ENCODE data around the gene ASXL1.
"Not testable (repeated sequence)": the region's sequence is repeated elsewhere in the genome, so short reads cannot be mapped to it uniquely, and the experiment has no call there.

The ASXL1 gene

DNA sequence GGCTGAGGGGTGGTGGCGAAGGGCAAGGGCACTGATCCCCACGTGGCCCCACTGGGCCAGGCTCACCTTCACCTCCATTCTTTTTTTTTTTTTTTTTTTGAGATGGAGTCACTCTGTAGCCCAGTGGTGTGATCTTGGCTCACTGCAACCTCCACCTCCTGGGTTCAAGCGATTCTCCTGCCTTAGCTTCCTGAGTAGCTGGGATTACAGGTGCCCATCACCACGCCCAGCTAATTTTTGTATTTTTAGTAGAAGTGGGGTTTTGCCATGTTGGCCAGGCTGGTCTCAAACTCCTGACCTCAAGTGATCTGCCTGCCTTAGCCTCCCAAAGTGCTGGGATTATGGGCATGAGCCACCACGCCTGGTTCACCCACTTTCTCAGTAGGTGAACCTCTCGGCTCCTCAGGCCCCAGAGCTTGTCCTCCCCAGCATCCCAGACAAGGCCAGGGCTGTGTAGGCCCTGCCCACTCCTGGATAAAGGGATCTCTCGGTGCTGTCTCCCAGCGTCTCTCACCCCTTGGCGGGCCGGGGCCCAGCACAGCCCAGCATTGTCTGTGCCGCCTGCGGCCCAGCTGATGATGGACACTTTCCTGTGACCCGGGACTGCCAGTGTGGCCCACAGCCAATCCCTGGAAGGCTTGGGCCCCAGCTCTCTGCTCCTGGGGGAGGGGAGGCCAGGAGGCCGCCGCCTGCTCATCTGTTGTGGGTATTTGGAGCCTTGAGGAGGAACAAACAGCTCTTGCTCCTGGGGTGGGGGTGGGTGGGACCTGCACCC lies 108.0 kb downstream of the ASXL1 start:
- DNase-seq (ENCODE audit: low read depth) = not testable (repeated sequence)

DNA sequence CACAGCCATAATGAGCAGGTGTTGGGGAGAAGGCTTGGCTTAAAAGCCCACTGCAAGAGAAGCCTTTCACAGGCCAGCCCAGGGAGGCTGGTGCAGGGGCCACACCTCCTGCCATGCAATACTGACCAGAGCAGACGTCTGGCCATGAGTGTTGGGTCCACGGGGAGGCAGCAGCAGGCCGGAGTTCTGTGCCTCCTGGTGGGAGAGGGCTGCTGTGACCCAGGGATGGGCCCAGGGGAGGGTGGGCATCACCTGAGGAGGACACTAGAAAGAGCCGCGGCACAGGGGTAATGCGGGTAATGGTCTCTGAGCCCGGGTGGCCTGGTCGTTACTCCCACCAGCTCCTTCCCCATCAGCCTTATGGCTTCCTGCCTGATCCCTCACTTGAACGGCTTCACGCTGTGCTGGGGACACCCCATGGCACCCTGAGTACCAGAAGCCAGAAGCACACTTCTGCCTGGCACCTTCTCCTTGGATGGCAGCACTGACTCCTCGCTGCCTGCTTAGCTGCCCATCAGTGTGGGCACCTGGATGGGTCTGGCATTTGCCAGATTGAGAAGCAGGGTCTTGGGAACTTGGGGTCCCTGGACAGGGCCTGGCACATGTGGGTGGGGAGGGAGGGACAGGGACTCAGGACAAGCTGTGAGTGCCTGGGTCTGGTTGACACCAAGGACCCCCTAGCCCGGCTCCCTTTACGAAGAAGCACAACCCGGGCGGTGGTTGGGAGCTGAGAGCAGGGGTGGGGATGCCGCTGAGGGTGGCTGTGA lies 108.8 kb downstream of the ASXL1 start:
- no peak for DNase-seq (ENCODE audit: low read depth)

DNA sequence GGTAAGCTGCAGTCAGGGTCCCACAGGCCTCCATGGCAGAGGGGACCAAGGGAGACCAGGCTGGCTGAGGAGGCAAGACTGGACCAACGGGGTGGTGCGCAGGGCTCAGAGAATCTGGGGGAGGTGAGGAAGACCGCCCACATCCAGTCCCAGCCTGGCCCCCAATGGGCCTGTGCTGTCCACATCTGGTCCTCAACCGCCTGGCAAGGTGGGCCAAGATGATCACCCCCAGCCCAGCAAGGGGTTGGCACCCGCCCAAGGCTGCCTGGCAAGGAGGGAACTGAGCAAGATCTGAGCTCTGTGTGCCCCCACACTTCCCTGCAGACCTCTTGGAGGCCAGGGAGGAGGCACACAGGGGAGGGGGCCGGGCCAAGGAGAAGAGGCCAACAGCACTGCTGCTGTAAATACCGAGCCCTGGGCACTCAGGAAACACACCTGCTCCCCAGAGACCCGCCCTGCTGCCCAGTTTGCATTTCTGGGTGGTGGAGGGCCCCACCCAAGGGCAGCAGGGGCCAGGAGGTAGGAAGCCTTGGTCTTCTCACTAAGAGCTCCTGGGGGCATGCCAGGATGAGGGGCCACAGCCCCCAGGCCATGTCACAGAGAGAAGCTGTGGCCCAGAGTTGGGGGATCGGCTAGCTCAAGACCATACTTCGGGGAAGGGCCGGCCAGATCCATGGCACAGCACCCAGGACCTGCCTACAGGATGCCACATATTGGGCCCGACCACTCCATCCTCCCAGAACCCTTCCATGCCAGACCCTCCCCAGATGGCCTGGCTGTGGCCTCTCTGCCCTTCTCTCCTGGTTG lies 109.6 kb downstream of the ASXL1 start:
- DNase-seq (ENCODE audit: low read depth) = no peak

DNA sequence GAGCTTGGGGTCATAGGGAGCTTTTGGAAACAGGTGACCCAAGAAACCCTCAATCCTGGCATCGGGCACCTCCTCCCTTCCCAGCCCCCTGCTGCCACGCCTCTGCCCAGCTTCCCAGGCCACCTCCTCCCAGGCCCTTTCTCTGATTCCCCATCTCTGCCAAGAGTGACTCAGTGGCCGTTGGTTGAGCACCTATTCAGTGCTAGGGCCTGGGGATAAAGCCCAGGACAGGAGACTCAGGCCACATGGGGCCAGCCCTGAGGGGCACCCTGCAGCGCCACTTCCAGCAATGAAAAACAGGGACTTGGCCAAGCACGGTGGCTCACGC lies 110.1 kb downstream of the ASXL1 start:
- no peak for DNase-seq (ENCODE audit: low read depth)

DNA sequence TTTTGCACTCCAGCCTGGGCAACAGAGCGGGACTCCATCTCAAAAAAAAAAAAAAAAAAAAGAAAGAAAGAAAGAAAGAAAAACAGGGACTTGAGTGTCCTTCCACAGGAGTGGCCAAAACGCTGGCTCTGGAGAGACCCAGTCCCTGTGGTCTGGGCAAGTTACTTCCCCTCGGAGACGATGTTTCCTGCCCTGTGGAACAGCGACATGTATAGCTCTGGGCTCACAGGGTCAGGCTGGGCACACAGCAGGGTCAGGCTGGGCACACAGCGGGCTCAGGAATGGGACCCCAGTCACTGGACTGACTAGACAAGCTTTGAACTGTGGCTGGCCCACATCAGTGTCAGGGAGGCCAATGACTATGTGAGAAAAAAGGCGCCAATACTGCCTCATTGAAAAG lies 110.7 kb downstream of the ASXL1 start:
- DNase-seq (ENCODE audit: low read depth) = no peak

DNA sequence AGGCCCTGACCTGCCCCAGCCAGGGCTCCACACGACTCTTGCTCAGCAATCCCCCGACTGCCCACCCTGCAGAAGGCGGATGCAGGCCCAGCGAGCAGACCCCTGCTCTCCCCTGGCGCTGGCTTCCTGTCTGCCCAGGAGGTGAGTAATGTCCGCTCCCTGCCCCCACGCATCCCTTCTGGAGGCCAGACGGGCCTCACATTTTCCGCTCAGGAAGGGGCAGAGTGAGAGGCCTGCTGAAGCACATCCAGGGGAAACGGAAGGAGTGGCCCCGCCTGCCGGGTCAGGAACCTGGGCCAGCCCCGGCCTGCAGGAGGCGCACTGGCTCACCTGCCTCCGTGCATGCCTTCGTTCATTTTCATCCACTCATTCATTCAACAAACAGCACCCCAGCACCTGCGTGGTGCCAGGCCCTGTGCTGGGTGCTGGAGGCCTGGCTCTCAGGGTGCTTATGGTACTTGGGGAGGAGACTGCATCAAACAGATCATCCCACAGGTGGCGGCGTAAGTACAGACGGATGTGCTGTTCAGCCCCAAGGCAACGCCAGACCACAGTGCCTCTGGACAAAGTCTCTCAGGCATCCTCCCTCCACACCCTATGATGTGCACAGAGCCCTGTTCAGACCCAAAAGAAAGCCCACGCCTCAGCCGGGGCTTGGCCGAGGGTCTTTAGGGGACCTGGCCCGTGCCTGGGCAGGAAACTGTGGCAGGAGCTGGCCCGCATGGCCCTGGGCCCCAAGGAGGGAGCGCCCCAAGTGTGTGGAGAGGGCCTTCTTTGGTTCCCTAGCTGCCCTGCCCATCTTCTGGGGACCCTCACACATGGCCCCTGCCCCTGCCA lies 112.1 kb downstream of the ASXL1 start:
- DNase-seq (ENCODE audit: low read depth) = no peak

DNA sequence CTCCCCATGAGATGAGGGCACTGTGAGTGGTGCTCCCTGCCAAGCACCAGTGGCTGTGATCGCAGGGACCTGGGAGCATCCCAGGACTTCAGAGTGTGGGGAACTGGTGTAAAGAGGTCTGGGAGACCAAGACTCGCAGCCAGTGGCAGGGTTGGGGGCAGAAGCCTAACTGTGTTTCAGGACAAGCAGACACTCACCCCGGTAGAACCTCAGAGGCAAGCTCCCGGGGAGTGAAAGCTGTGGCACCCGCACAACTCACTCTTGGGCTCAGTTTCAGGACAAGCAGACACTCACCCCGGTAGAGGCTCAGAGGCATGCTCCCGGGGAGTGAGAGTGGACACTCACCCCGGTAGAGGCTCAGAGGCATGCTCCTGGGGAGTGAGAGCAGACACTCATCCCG lies 112.8 kb downstream of the ASXL1 start:
- DNase-seq (ENCODE audit: low read depth) = no peak

DNA sequence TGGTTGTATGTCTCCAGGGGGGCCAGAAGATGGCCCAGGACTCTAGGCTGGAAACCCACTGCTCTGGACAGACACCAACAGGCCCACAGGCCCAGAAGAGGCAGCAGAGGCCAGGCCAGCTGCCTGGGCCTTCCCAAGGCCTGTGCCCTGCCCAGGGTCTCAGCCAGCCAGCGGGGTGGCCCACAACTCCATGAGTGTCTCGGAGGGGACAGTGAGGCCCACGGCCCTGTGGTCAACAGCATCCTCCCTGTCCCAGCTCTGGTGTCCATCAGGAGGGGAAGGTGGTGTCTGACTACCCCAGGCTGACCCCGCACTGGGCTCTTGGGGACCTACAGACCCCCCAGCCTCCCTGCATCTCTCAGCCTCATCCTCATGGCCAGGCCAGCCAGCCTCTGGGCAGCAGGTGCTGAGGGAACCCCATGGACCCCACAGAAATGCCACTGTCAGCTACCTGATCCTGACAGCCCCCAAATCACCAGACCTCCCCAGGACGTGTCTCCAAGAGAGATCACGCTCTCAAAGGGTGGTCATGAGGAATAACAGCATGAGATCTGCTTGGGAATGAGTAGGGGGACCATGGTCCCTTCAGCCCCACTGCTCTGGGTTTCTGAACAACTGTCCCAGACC lies 114.6 kb downstream of the ASXL1 start:
- no peak for DNase-seq (ENCODE audit: low read depth)

DNA sequence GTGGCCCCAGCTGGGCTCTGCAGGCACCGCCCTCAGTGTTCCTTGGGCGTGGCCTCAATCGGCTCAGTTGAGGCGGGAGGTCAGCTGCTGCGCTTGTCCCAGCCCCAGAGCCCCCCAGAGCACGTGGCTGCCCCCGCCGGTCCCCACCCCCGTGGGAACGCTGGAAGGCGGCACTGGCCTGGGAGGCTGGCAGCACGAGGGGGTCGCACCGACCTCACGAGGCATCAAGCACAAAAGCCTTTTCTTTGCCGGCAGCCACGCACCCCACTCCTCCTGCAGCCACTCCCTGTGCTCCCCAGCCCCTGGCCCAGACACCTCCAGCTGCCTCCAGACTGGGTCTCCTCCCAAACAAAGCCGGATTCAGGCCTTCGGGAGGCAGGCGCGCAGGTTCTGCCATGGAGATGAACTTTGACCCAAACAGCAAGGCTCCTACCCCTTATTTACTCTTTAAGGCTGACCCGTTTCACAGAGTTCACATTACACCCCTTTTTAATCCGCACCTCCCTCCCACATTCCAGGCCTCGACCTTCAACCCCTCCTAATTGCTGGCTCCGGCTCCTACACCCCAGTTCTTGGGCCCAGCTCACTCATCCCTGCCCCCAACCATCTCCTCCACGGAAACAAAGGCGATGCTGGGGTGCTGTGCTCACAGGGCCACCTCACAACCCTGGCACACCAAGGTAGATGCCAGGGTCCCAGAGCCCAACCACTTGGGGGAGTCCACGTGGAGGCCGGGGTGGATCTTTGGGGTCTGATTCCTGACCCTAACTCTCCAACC lies 115.3 kb downstream of the ASXL1 start:
- DNase-seq (ENCODE audit: low read depth) = no peak

DNA sequence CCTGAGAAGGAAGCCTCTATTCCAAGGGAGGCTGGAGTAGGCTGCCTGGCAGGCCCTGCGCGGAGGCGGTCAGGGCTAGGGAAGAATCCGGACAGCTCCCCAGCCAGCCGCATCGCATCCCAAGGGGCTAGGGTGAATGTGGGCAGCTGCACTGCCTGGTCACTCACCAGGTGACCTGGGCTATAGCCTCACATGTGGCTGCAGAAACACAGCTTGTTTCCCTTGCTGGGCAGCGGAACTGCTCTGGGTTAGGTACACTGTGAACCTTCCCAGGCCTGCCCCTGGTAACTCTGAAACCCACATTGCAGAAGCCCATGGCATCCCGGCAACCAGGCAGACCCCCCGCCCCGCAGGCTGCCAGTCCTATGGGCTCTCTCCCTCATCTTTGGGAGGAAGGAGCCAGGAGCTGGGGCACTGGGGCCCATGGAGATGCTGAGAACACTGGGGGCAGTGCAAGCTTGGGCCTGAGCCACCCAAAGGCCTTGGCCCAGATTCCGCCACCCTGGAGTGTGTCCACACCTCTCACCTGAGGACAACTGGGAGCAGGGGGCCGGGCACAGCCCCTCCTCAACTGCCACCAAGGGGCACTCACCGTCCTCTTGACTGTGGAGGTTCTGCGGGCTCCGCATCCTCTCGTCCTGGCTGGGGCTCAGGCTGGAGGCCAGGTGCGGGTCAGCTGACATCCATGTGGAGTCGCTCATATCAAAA lies 116.0 kb downstream of the ASXL1 start:
- DNase-seq (ENCODE audit: low read depth) = no peak

DNA sequence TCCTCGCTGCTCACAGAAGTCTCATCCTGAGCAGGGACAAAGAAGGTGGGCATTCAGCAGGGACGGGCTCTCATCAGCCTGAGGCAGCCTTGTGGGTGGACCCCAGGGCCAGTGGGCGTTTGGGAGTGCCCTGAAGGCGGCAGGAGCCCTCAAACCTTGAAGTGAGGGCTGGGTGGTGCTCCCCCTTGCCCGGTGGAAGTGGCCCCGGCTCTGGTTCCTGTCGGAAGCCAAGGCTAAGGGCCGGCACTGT lies 116.5 kb downstream of the ASXL1 start:
- DNase-seq (ENCODE audit: low read depth) = no peak

DNA sequence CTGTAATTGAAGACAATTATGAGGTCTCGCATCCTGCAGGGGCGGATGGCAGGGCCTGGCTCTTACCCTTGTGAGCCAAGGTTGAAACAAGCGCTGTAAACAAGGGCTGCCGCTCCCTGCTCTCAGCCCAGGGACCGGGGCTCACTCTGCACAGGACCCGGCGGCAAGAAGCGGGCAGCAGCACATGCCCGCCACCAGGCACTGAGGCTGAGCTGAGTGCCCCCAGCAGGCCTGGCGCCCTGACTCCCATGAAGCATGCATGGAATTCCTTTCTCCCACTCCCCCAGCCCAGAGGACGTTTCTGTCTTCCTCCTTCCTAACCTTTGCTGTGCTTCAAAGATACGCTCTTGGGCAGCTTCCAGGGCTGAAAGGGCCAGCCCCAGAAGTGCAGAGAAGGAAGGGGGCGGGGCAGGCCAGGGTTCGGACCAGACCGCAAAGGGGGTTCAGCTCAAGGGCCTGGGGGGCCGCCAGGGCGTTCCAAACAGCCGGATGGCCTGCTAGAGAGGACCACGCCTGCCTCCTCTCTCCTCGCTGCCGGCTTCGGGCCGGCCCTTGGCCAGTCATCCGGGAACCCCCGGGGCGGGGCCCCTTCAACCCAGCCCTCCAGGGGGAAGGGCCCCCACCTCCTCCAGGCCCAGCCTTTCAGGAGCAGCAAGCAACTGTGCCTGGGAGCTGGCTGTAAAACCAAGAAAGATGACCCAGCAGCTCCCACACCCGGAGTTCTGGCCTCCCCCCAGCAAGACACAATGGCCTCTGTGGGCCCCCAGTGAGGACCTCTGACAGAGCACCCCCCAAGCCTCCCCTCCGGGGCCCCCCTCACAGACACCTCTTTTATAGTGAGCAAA lies 117.1 kb downstream of the ASXL1 start:
- DNase-seq (ENCODE audit: low read depth) = no peak

DNA sequence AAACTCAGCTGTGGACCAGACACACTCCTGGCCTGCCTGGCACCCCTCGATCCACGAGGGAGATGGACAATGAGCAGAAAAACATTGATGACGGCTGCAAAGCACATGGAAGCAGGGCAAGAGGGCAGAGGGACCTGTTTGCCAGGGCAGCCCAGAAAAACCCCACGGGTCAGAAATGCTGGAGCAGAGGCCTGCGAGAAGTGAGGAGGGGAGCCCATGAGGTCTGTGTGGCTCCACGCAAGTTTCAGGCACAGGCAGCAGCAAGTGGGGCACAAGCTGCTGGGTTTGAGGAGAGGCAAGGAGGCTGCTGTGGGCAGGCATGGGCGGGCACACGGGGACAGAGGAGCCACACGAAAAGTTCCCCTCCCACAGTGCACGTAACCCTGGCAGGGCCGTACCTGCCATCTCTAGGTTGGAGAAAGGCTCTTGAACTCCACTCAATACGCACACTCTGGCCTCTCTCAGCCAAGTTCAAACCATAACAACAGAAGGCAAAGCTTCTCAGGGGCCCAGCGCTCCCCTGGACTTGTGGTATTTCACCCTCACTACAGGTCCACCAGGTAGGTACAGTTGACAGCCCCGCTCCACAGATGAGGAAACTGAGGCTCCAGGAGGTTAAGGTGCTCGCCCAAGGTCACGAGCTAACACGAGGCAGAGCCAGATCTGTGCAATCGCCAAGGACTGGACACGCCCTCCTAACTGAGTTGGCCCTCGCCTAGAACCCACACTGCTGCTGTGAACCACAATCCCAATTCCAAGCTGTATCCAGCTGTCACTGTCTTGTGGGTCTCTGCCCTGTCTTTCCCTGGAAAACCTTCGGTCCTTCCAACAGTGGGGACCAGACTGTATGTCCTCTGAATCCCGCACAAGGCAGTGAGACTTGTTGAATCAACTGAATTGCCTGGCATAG lies 118.8 kb downstream of the ASXL1 start:
- DNase-seq (ENCODE audit: low read depth) = no peak

DNA sequence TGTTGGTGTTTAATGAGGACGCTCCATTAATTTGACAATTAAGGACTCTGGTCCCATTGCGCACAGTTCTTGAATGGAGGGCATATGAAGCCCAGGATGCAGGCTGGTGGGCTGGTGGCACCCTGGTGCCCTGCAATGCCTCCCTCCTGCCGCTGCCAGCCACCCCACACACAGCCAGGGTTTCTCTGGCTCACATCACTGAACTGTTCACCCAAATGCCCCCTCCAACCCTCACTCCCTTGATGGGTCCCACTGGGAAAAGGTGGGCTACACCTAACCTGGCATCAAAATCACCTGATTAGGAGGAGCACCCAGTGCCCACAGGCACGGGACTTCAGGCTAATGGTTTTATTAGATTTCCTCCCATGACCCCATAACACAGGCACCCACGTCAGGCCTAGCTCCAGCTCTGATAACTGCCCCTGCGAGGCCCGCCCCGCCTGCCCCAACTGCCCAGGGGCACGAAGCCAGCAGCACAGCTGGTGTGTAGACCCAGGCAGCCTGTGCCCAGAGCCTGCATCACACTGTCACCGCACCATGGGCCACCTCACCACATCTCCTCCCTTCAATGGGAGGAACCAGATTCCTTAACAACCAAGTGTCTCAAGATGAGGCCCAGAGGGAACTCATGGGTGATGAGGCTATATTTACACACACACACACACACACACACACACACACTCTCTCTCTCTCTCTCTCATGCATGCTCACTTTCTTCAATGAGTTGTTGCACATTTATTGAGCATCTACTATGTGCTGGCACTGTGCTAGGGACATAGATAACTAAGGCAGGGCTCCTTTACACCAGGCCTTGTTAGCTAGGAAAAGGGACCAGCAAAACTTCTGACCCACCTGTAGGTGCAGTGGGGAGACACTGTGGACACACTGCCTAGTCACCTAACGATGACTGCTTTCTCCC lies 119.7 kb downstream of the ASXL1 start:
- no peak for DNase-seq (ENCODE audit: low read depth)

DNA sequence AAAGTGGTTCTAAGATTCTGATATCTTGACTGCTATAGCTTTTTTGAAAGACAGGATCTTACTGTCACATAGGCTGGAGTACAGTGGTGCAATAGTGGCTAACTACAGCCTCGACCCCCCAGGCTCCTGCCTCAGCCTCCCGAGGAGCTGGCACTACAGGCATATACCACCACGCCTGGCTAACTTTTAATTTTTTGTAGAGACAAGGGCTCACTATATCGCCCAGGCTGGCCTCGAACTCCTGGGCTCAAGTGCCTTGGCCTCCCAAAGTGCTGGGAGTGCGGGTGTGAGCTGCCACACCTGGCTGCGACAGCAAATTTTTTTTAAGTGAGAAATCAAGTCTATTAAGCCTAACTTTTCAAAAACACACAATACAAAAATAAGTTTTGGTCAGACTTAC lies 120.4 kb downstream of the ASXL1 start:
- no peak for DNase-seq (ENCODE audit: low read depth)

DNA sequence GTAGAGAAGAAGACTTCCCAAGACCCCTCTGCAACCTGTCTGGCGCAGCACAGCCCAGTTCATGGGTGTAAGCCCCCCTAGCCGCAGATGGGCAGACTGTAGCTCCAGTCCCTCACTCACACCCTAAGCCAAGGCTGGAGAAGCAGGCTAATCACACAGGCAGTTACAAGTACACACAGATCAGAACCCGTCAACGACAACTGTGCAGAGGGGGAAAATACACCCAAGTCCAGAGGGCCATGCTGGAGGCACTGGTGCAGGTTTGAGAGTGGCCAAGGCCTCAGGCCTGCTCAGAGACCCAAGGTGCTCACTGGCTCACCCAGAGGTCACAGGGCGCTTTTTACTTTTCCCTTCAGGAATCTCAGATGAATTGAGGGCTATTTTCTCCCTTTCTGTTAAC lies 120.9 kb downstream of the ASXL1 start:
- DNase-seq (ENCODE audit: low read depth) = no peak

DNA sequence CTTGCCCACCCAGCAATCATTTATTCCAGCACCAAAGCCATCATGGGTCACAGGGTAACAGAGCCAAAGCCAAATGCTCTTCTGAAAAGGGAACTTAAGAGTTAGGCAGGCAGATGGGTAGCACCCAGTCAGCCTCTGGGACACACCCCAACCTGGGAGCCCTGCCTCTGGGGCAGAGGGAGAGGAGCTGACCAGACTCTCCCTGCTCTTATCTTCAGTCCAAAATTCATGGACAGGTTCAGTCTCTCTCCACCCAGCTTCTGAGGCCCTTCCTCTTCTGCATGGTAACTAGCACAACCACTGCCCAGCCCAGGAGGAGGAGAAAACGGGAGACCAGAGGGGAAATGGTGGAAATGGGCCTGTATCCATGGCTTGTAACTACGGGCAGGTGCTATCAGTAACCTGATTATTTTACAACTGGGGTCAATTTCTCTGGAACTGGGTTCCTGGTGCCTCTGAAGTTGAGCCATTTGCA lies 121.6 kb downstream of the ASXL1 start:
- DNase-seq (ENCODE audit: low read depth) = no peak

Measured in T follicular helper cell (primary cell).